SU-DHL-6 (cell line): ENCODE results near the gene EBI3.

Source experiments
- EZH2phosphoT487 ChIP-seq: fragments of 200-600 bp; sonication (generic), shearing (Covaris generic); conservative IDR thresholded peaks from 2 replicates; pipeline ENCODE4 v1.6.1; 2018; ENCODE audit warnings: mild to moderate bottlenecking, antibody characterized with exemption, low read length, moderate library complexity, mixed read lengths
- TF ChIP-seq, protein P1 (sequence below): fragments of 200-600 bp; sonication (generic); IDR thresholded peaks from one replicate; pipeline ENCODE4 v1.5.1; 2017; ENCODE audit warnings: antibody characterized with exemption, mild to moderate bottlenecking, low read length, moderate library complexity; ENCODE audit not compliant: insufficient read depth, poor library complexity, severe bottlenecking

DNA sequence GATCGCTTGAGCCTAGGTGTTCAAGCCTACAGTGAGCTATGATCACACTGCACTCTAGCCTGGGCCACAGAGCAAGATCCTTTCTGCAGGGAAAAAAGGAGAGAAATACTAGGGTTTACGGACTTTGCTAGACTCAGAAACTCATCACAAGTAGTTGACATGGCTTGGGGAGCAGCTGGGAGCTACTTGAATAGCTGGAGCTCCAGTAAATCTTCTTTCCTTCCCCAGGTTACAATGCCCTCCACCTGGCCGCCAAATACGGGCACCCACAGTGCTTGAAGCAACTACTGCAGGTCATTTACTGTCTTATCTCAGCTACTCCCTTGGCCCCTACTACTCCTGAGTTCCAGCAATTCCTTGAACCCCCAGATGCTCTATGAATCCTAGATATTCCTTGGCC is 27.5 kb upstream of the EBI3 start:
- TF ChIP-seq, protein P1, sequence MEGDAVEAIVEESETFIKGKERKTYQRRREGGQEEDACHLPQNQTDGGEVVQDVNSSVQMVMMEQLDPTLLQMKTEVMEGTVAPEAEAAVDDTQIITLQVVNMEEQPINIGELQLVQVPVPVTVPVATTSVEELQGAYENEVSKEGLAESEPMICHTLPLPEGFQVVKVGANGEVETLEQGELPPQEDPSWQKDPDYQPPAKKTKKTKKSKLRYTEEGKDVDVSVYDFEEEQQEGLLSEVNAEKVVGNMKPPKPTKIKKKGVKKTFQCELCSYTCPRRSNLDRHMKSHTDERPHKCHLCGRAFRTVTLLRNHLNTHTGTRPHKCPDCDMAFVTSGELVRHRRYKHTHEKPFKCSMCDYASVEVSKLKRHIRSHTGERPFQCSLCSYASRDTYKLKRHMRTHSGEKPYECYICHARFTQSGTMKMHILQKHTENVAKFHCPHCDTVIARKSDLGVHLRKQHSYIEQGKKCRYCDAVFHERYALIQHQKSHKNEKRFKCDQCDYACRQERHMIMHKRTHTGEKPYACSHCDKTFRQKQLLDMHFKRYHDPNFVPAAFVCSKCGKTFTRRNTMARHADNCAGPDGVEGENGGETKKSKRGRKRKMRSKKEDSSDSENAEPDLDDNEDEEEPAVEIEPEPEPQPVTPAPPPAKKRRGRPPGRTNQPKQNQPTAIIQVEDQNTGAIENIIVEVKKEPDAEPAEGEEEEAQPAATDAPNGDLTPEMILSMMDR: no peak
- no peak for TF ChIP-seq EZH2phosphoT487
